Subcutaneous abdominal adipose tissue (tissue), 5 donors: Measurements from ENCODE around the gene CAPRIN1.
"Not testable (repeated sequence)": the region's sequence is repeated elsewhere in the genome, so short reads cannot be mapped to it uniquely, and the experiment has no call there.

ENCODE experiments used
- H3K27ac ChIP-seq: one replicate; pipeline ENCODE4 v1.7.0; 2013; ENCODE audit warnings: low read depth, mild to moderate bottlenecking, inconsistent platforms, low read length, moderate library complexity
- H3K27me3 ChIP-seq, 5 donors: one replicate each; pipeline ENCODE4 v1.7.0; 2013; ENCODE audit warnings: low read length in 5 of 5, inconsistent platforms in 1 of 5; ENCODE audit not compliant: control insufficient read depth in 5 of 5, insufficient read depth in 4 of 5
- H3K36me3 ChIP-seq, 5 donors: one replicate each; pipeline ENCODE4 v1.7.0; 2013; ENCODE audit warnings: low read length in 5 of 5; ENCODE audit not compliant: control insufficient read depth in 5 of 5, insufficient read depth in 5 of 5
- H3K4me1 ChIP-seq, 5 donors: one replicate each; pipeline ENCODE4 v1.7.0; 2013; ENCODE audit warnings: low read length in 5 of 5, mild to moderate bottlenecking in 3 of 5, moderate library complexity in 1 of 5; ENCODE audit not compliant: control insufficient read depth in 5 of 5, insufficient read depth in 5 of 5
- H3K4me3 ChIP-seq, 5 donors: one replicate each; pipeline ENCODE4 v1.7.0; 2013; ENCODE audit warnings: low read length in 5 of 5, low read depth in 1 of 5
- H3K9ac ChIP-seq, 5 donors: one replicate each; pipeline ENCODE4 v1.7.0; 2013; ENCODE audit warnings: low read length in 5 of 5, mild to moderate bottlenecking in 4 of 5, moderate library complexity in 3 of 5
- H3K9me3 ChIP-seq, 5 donors: one replicate each; pipeline ENCODE4 v1.7.0; 2013; ENCODE audit warnings: low read length in 5 of 5; ENCODE audit not compliant: control insufficient read depth in 5 of 5
- donor health status: healthy.
- donor health status: healthy.
- donor health status: healthy.
- donor health status: healthy.
- donor health status: healthy.

The CAPRIN1 gene

DNA sequence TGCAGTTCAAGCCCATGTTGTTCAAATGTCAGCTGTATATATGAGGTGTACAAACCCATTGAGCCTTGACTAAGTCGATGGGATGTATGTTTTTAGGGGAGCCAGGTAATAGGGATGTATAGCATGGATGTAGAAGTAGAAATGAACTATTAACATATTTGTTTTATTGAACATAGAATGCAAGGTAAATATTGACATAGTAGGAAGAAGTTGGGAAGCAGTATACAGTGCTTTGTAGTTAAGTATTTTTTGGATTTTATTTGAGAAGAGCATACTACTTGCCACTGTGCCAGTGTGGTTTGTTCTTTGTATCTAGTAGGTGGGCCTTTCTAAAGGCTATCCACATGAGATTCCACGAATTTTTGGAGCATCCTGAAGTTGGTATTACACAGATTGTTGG, 33.1 kb downstream of the CAPRIN1 start:
- Histone ChIP-seq H3K4me3 (no peak overlapping the region), H3K9me3 (no peaks in the 10 kb centered on the region), H3K27me3 (no peaks in the 10 kb centered on the region), H3K27ac (no peak overlapping the region), H3K9ac (peak overlapping the region in 1 of 5 donors; percentile 17), H3K4me1 (peaks cover 0 to 12% (median 6%) of the 10 kb centered on the region in 5 donors), H3K36me3 (peaks cover 48 to 92% (median 79%) of the 10 kb centered on the region in 5 donors)

DNA sequence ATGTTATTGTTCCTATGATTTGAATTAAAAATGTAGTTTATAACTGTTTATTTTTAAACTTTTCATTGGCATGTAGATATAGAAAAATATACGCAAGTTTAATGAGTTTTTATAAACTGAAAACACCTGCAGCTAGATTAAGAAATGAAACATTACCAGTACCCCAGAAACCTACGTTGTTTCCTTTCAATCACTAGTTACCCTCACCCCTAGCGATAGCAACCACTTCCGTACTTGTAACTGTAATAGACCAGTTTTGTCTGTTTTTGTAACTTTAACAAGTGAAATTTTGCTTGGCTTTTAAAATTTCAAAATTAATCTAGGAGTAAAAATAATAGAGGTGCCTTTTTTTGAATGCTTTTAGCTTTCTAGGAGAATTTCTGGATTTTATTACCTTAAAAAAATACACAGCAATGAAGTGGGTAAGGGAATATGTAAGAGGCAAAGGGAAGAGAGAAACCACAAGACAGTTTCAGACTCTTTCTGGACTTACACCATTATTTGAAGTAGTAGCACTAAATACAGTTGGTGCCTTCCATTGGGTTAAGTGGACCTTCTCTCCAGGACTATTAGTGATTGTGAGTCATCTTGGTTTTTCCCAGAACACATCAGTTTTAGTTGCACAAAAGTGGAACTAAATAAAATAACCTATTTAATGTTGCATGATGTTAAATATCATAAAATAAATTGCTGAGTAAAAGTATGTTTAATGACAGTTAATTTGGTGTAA, 35.2 kb downstream of the CAPRIN1 start:
- no peak overlapping the region for H3K4me3 ChIP-seq
- peaks cover 0 to 12% (median 6%) of the 10 kb centered on the region in 5 donors for H3K4me1 ChIP-seq
- H3K9me3 ChIP-seq: no peaks in the 10 kb centered on the region
- no peak overlapping the region for H3K27ac ChIP-seq
- H3K36me3 ChIP-seq: peaks cover 56 to 91% (median 82%) of the 10 kb centered on the region in 5 donors
- no peaks in the 10 kb centered on the region for H3K27me3 ChIP-seq
- no peak overlapping the region for H3K9ac ChIP-seq

DNA sequence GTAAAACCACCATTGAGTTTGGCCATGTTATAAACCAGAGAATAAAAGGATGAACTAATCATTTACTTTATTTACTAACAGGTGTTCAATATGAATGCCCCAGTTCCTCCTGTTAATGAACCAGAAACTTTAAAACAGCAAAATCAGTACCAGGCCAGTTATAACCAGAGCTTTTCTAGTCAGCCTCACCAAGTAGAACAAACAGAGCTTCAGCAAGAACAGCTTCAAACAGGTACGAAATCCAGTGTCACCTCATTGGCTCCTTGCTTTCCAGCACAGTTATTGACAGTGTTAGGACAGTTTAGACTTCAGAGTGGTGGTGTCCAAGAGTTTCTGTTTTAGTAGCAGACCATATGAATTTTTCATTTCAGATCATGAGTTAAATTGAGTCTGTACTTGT, 40.3 kb downstream of the CAPRIN1 start:
- no peaks in the 10 kb centered on the region for H3K27me3 ChIP-seq
- H3K36me3 ChIP-seq: peaks cover 41 to 89% (median 80%) of the 10 kb centered on the region in 5 donors
- no peak overlapping the region for H3K9ac ChIP-seq
- no peak overlapping the region for H3K27ac ChIP-seq
- no peaks in the 10 kb centered on the region for H3K9me3 ChIP-seq
- H3K4me3 ChIP-seq: no peak overlapping the region
- no peaks in the 10 kb centered on the region for H3K4me1 ChIP-seq

DNA sequence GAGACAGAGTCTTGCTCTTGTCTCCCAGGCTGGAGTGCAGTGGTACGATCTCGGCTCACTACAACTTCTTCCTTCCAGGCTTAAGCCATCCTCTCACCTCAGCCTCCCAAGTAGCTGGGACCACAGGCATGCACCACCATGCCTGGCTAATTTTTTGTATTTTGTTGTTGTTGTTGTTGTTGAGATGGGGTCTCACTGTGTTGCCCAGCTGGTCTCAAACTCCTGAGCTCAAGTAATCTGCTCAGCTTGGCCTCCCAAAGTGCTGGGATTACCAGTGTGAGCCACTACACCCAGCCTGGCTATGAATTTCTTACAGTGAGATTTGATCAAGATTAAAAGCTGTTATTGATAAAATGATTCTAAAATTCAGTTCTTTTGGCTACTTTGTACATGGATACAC, 43.4 kb downstream of the CAPRIN1 start:
- H3K27ac ChIP-seq, H3K9me3 ChIP-seq, H3K27me3 ChIP-seq, H3K4me1 ChIP-seq, H3K9ac ChIP-seq, H3K4me3 ChIP-seq: not testable (repeated sequence)
- H3K36me3 ChIP-seq: peaks cover 56 to 99% (median 88%) of the 10 kb centered on the region in 5 donors

DNA sequence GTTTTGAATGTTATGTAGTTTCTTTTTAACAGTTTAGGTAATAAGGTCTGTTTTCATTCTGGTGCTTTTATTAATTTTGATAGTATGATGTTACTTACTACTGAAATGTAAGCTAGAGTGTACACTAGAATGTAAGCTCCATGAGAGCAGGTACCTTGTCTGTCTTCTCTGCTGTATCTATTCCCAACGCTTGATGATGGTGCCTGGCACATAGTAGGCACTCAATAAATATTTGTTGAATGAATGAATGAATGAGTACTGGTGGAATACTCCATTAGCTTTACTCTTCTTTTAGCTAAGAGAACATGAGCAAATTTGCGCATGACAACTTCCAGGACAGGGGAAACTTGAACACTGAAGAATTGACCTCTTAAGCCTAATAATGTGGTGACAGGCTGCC, 47.3 kb downstream of the CAPRIN1 start:
- H3K9ac ChIP-seq: no peak overlapping the region
- H3K9me3 ChIP-seq: no peaks in the 10 kb centered on the region
- H3K36me3 ChIP-seq: peaks cover 64 to 80% (median 67%) of the 10 kb centered on the region in 5 donors
- no peaks in the 10 kb centered on the region for H3K27me3 ChIP-seq
- H3K27ac ChIP-seq: no peak overlapping the region
- no peaks in the 10 kb centered on the region for H3K4me1 ChIP-seq
- H3K4me3 ChIP-seq: no peak overlapping the region

DNA sequence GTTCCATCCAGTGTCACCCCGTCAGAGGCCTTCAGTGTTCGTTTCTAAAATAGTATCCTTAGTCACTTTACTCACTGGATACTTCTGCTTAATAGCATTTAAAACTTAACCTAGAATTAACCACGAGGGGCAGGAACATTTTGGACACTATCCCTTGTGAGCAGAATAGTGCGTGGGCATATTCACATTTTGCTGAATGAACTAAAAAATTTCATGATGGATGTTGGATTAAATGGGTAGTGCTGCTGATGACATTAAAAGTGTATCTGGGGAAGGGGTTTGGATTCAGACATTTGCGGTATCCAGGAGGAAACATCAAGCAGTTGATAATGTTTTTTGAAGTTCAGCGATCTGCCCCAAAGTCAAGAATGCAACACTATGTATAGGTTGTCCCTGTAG, 53.1 kb downstream of the CAPRIN1 start:
- Histone ChIP-seq H3K9ac (peak overlapping the region in 4 of 5 donors; percentile 83 to 99 (median 96)), H3K27ac (peak overlapping the region; percentile 89), H3K4me1 (peaks cover 8 to 25% (median 21%) of the 10 kb centered on the region in 5 donors), H3K4me3 (peak overlapping the region; percentile 83 to 98 (median 96)), H3K36me3 (peaks cover 33 to 39% (median 37%) of the 10 kb centered on the region in 5 donors), H3K27me3 (no peaks in the 10 kb centered on the region), H3K9me3 (no peaks in the 10 kb centered on the region)

DNA sequence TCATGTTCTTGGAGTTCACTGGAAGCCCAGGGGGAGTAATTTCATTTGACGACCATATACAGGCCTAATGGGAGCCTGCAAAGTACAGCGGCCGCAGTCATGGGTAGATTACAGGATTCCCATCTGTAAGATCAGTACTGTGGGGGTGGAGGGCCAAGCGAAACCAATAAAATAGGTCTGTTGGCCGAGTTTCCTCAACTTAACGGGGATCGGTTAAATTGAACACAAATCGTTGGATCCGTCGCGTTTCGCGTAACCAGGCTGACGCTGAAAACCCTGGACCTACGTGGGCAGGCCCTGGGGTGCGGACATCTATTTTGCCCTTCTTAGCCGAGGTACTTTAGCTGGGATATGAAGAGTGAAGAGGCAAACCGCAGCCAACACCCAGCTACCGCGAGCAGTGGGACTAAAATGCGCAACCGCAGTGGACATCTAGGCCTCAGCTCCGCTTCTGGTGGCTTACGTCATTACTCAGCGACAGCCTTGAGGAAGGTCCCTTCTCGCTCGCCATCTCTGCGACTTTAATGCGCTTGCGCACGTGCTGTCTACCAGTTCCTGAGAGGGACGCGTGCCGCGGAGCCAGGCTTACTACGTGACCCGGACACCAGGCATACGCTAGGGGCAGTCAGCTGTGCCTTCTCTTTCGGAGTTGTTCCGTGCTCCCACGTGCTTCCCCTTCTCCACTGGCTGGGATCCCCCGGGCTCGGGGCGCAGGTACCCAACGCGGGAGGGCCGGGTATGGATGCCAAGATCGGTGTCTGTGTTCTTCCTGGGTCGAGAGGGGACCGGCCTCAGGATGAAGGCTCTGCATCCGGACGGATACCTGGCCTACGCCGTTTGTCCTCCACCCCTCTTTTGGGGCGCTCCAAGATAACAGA, 53.8 kb downstream of the CAPRIN1 start, which contains the start of gene NAT10:
TSS of gene NAT10 (plus strand) at position 551 of the 878 bp plus-strand sequence. CDS start 2,597 bp downstream, outside the sequence.
- Histone ChIP-seq H3K4me1 (peaks cover 8 to 25% (median 21%) of the 10 kb centered on the region in 5 donors), H3K27me3 (no peaks in the 10 kb centered on the region), H3K36me3 (peaks cover 32 to 39% (median 35%) of the 10 kb centered on the region in 5 donors), H3K4me3 (peak within 1 kb of the TSS; percentile 83 to 98 (median 96)), H3K27ac (peak within 1 kb of the TSS; percentile 89), H3K9me3 (no peaks in the 10 kb centered on the region), H3K9ac (peak within 1 kb of the TSS; percentile 83 to 99 (median 95))

DNA sequence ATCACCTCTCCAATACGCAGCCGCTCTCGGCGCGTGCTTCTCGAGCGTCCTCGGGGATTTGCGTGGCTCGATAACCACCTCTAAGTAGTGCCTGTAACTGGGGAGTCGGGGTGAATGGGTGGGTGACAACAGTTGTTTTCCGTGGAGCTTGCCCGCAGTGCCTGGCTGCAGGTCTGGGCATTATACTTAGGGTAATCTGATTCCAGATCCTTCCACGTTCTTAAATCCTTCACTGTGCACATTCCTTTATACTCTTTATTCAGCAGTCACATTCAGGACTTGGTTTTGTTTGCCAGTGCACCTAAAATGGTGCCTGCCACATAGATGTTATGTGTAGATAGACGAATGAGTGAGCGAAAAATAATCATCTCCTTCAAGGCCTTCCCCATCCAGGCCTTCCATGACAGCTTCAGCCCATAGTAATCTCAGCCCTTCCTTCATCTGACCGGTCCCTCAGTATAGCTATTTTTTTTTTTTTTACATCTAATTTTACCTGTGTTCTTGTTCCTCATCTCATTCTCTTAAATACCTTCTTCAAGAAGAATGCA, 54.5 kb downstream of the CAPRIN1 start:
- peak overlapping the region; percentile 83 to 99 (median 95) for H3K9ac ChIP-seq
- peak overlapping the region; percentile 89 for H3K27ac ChIP-seq
- H3K4me1 ChIP-seq: peaks cover 8 to 25% (median 21%) of the 10 kb centered on the region in 5 donors
- H3K9me3 ChIP-seq: no peaks in the 10 kb centered on the region
- H3K27me3 ChIP-seq: no peaks in the 10 kb centered on the region
- H3K4me3 ChIP-seq: peak overlapping the region; percentile 83 to 98 (median 96)
- peaks cover 29 to 39% (median 33%) of the 10 kb centered on the region in 5 donors for H3K36me3 ChIP-seq

DNA sequence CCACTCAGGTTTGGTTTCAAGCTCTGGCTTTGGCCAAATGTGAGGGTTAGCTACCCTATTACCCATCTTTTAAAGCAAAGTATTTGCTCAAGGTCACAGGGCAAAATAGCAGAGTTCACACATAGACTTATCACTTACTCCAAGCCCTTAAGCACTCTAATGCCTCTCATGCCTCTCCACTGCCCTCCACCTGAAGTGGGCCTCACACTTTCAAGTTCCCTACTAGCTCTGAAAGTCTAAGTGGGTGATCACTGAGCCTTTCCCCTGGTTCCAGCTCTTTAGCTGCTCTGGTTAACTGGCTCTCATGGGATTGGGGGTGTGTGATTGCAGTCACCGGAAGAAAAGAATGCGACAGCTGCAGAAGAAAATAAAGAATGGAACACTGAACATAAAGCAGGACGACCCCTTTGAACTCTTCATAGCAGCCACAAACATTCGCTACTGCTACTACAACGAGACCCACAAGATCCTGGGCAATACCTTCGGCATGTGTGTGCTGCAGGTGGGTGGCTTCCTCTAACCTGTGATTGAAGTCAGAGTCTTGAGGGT, 60.3 kb downstream of the CAPRIN1 start:
- H3K9me3 ChIP-seq: no peaks in the 10 kb centered on the region
- peaks cover 52 to 84% (median 75%) of the 10 kb centered on the region in 5 donors for H3K36me3 ChIP-seq
- H3K27ac ChIP-seq: no peak overlapping the region
- H3K9ac ChIP-seq: no peak overlapping the region
- peaks cover 0 to 14% (median 1%) of the 10 kb centered on the region in 5 donors for H3K4me1 ChIP-seq
- no peaks in the 10 kb centered on the region for H3K27me3 ChIP-seq
- H3K4me3 ChIP-seq: no peak overlapping the region
